ENCODE data around the gene CCNG2.

CCNG2 gene

GRCh38 chr4:77148078-77148477, 8.9 kb upstream of the CCNG2 start:
- no peak overlapping the region for H3K4me3 ChIP-seq (ENCODE audit: low read depth, low read length)
- DNase-seq (ENCODE audit: low read depth), result no peak
- TF ChIP-seq MAX (IDR thresholded peaks at IDR 0.05; ENCODE audit: low read depth, low read length) (no peak), POLR2A (IDR thresholded peaks at IDR 0.05; ENCODE audit: extremely low read depth, insufficient read length) (no peak), CTCF (IDR thresholded peaks at IDR 0.05; ENCODE audit: low read depth, low read length) (no peak), MYC (IDR thresholded peaks at IDR 0.05; ENCODE audit: low read depth, low read length) (no peak)

DNA sequence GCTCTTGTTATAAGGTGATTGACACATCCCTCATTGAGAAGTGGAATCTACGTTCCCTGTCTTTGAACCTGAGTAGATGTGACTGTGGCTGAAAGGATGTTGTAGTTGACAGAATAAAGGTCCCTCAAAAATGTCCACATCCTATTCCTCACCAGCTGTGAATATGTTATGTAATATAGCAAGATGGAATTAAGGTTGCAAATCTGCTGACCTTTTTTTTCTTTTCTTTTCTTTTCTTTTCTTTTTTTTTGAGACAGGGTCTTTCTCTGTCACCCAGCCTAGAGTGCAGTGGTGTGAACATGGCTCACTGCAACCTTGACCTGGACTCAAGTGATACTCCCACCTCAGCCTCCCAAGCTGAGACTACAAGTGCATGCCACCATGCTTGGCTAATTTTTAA, 7.2 kb upstream of the CCNG2 start:
- no peak for TF ChIP-seq MAX (IDR thresholded peaks at IDR 0.05; ENCODE audit: low read depth, low read length)
- no peak for DNase-seq (ENCODE audit: low read depth)
- H3K4me3 ChIP-seq (ENCODE audit: low read depth, low read length), result no peak overlapping the region

DNA sequence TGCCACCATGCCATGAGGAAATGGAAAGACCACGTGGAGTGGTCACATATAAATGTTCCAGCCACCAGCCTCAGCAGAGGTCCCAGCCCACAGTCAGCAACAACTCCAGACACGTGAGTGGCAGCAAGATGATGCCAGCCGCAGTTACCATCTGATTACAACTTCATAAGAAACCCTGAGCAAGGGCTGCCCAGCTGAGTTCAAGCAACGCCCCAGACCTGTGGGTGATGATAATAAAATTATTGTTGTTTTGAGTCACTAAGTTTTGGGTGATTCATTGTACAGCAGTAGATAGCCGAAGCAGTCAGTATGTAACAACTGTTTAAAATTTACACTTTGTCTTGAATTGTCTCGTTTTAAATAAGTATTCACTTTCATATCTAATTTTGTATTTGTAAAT, 5.8 kb upstream of the CCNG2 start:
- DNase-seq (ENCODE audit: low read depth), result no peak
- TF ChIP-seq POLR2A (IDR thresholded peaks at IDR 0.05; ENCODE audit: extremely low read depth, insufficient read length) (no peak), MYC (IDR thresholded peaks at IDR 0.05; ENCODE audit: low read depth, low read length) (no peak), MAX (IDR thresholded peaks at IDR 0.05; ENCODE audit: low read depth, low read length) (no peak), CTCF (IDR thresholded peaks at IDR 0.05; ENCODE audit: low read depth, low read length) (no peak)
- no peak overlapping the region for H3K4me3 ChIP-seq (ENCODE audit: low read depth, low read length)

- no peak for TF ChIP-seq MAX (IDR thresholded peaks at IDR 0.05; ENCODE audit: low read depth, low read length)
- TF ChIP-seq MYC (IDR thresholded peaks at IDR 0.05; ENCODE audit: low read depth, low read length), result no peak
- no peak for TF ChIP-seq CTCF (IDR thresholded peaks at IDR 0.05; ENCODE audit: low read depth, low read length)
- TF ChIP-seq POLR2A (IDR thresholded peaks at IDR 0.05; ENCODE audit: extremely low read depth, insufficient read length), result no peak
- DNase-seq (ENCODE audit: low read depth), result no peak
- H3K4me3 ChIP-seq (ENCODE audit: low read depth, low read length), result no peak overlapping the region
These were observed 4.6 kb upstream of the CCNG2 start for GRCh38 chr4:77152421-77152820.

GRCh38 chr4:77153006-77153405, 4.0 kb upstream of the CCNG2 start:
- H3K4me3 ChIP-seq (ENCODE audit: low read depth, low read length), result no peak overlapping the region
- DNase-seq (ENCODE audit: low read depth), result no peak
- TF ChIP-seq POLR2A (IDR thresholded peaks at IDR 0.05; ENCODE audit: extremely low read depth, insufficient read length) (no peak), CTCF (IDR thresholded peaks at IDR 0.05; ENCODE audit: low read depth, low read length) (no peak), MAX (IDR thresholded peaks at IDR 0.05; ENCODE audit: low read depth, low read length) (no peak), MYC (IDR thresholded peaks at IDR 0.05; ENCODE audit: low read depth, low read length) (no peak)

DNA sequence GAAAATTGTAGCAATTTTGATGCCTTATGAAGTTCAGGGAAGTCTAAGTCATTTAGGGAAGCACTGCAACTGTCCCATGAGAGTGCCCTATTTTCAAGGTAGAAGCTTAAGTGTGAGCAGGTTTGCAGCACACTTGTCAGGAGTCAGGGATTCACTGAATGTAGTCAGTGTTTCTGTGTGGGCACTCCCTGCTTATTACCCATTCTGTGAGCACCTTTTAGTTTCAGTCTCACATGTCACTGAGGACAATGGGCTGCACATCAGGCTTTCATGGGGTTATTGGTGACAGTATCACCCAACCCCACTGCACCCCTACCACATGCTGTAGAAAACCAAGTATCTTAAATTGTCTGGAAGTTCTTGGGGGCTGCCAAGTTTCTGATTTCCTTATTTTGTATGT, 2.9 kb upstream of the CCNG2 start:
- no peak overlapping the region for H3K4me3 ChIP-seq (ENCODE audit: low read depth, low read length)
- no peak for TF ChIP-seq MYC (IDR thresholded peaks at IDR 0.05; ENCODE audit: low read depth, low read length)
- TF ChIP-seq MAX (IDR thresholded peaks at IDR 0.05; ENCODE audit: low read depth, low read length), result no peak
- no peak for TF ChIP-seq POLR2A (IDR thresholded peaks at IDR 0.05; ENCODE audit: extremely low read depth, insufficient read length)
- no peak for TF ChIP-seq CTCF (IDR thresholded peaks at IDR 0.05; ENCODE audit: low read depth, low read length)
- no peak for DNase-seq (ENCODE audit: low read depth)

Measured in NB4 (cell line).